GM23338 (cell line): Measurements from ENCODE around the gene ADTRP. TPM values are rescaled to one million over a fixed set of nuclear protein-coding genes. Genes with fewer than 3 reads are reported as not detected.

Experiments used
- ATAC-seq: fragments of 200-7000 bp; cut with Tn5 transposase; 3 replicates; pipeline ENCODE4 v1.9.1; 2020
- DNase-seq: peaks from one replicate; pipeline ENCODE4 v3.0.0-alpha.2; 2015; ENCODE audit warnings: low spot score
- H2AFZ ChIP-seq: fragments of 200-600 bp; sonication (generic); 2 replicates; pipeline ENCODE4 v1.8.0; 2016; ENCODE audit warnings: antibody characterized with exemption, mild to moderate bottlenecking, moderate library complexity
- H3F3A ChIP-seq: fragments of 200-600 bp; sonication (generic); replicated peaks from 2 replicates; pipeline ENCODE4 v1.8.0; 2017; ENCODE audit warnings: antibody characterized with exemption, mixed run types, low read depth
- H3K27ac ChIP-seq: fragments of 200-600 bp; sonication (generic); 2 replicates; pipeline ENCODE4 v1.6.1; 2016; ENCODE audit warnings: low read depth
- H3K27me3 ChIP-seq: fragments of 200-600 bp; sonication (generic); 2 replicates; pipeline ENCODE4 v1.8.0; 2016; ENCODE audit warnings: mild to moderate bottlenecking, mixed run types, moderate library complexity; ENCODE audit not compliant: insufficient read depth
- H3K36me3 ChIP-seq: fragments of 200-600 bp; sonication (generic); 2 replicates; pipeline ENCODE4 v1.8.0; 2016; ENCODE audit warnings: mild to moderate bottlenecking; ENCODE audit not compliant: insufficient read depth
- H3K4me1 ChIP-seq: fragments of 200-600 bp; sonication (generic); 2 replicates; pipeline ENCODE4 v1.8.0; 2016; ENCODE audit warnings: mild to moderate bottlenecking, moderate library complexity; ENCODE audit not compliant: insufficient read depth
- H3K4me2 ChIP-seq: fragments of 200-600 bp; sonication (generic); 2 replicates; pipeline ENCODE4 v1.7.1; 2017; ENCODE audit warnings: mixed run types
- H3K4me3 ChIP-seq: fragments of 200-600 bp; sonication (generic); 2 replicates; pipeline ENCODE4 v1.6.1; 2016; ENCODE audit warnings: mixed run types
- H3K79me2 ChIP-seq: fragments of 200-600 bp; sonication (generic); replicated peaks from 2 replicates; pipeline ENCODE4 v1.8.0; 2017; ENCODE audit warnings: mild to moderate bottlenecking; ENCODE audit not compliant: insufficient read depth
- H3K9me2 ChIP-seq: fragments of 200-600 bp; sonication (generic); 2 replicates; pipeline ENCODE4 v1.8.0; 2017; ENCODE audit not compliant: insufficient read depth
- H4K20me1 ChIP-seq: fragments of 200-600 bp; sonication (generic); replicated peaks from 2 replicates; pipeline ENCODE4 v1.8.0; 2017; ENCODE audit warnings: mild to moderate bottlenecking; ENCODE audit not compliant: insufficient read depth
- H3K27ac Mint-ChIP-seq: 2 replicates; pipeline ENCODE4 v1.8.0; 2020; ENCODE audit warnings: inconsistent platforms, mild to moderate bottlenecking, moderate library complexity, mixed read lengths
- H3K27me3 Mint-ChIP-seq: 3 replicates; pipeline ENCODE4 v1.8.0; 2022; ENCODE audit warnings: low read depth, mild to moderate bottlenecking, moderate library complexity, mixed read lengths, inconsistent platforms; ENCODE audit not compliant: insufficient read depth, poor library complexity
- H3K36me3 Mint-ChIP-seq: 3 replicates; pipeline ENCODE4 v1.8.0; 2021; ENCODE audit warnings: low read depth, mild to moderate bottlenecking, inconsistent platforms, moderate library complexity, mixed read lengths
- H3K4me1 Mint-ChIP-seq: 3 replicates; pipeline ENCODE4 v1.8.0; 2020; ENCODE audit warnings: mild to moderate bottlenecking, inconsistent platforms, mixed read lengths
- H3K4me3 Mint-ChIP-seq: 3 replicates; pipeline ENCODE4 v1.8.0; 2021; ENCODE audit warnings: moderate library complexity, mild to moderate bottlenecking, inconsistent platforms, mixed read lengths
- H3K9me3 Mint-ChIP-seq: 3 replicates; pipeline ENCODE4 v1.8.0; 2020; ENCODE audit warnings: moderate library complexity, mild to moderate bottlenecking, inconsistent platforms, mixed read lengths
- CREB1 ChIP-seq: fragments of 250-450 bp; sonication (Bioruptor Pico); IDR thresholded peaks from 2 replicates; pipeline ENCODE4 v1.5.0; 2020; ENCODE audit warnings: low read depth, mild to moderate bottlenecking, moderate library complexity
- NANOG ChIP-seq: IDR thresholded peaks from 2 replicates; pipeline ENCODE4 v1.6.1; 2016; ENCODE audit warnings: antibody characterized with exemption, borderline replicate concordance
- POLR2AphosphoS5 ChIP-seq: IDR thresholded peaks from 2 replicates; pipeline ENCODE4 v1.6.1; 2016; ENCODE audit warnings: antibody characterized with exemption, low read depth
- REST ChIP-seq: IDR thresholded peaks from one replicate; pipeline ENCODE4 v1.6.1; 2018; ENCODE audit warnings: antibody characterized with exemption; ENCODE audit not compliant: unreplicated experiment
- ZNF114 ChIP-seq: fragments of 250-450 bp; sonication (Bioruptor Pico); IDR thresholded peaks from 2 replicates; pipeline ENCODE4 v1.5.0; 2020; ENCODE audit warnings: mild to moderate bottlenecking, moderate library complexity
- ZNF462 ChIP-seq: fragments of 250-450 bp; sonication (Bioruptor Pico); IDR thresholded peaks from 2 replicates; pipeline ENCODE4 v1.5.0; 2020; ENCODE audit warnings: mild to moderate bottlenecking, moderate library complexity
- polyA plus RNA-seq: library from polyadenylated mRNA; unstranded; fragments of >200 nt; fragmentation: Nextera tagmentation; extraction: Ambion mirVana; gene quantifications from 2 replicates; pipeline ENCODE4 v1.2.1, GENCODE V29; 2016
- total RNA-seq: library from RNA; depleted of rRNA; stranded (reverse); fragments of >200 nt; shearing (Covaris generic); gene quantifications from 2 replicates; pipeline ENCODE4 v1.2.3, GENCODE V29; 2014

ADTRP gene
- total and polyA plus RNA-seq, 2 experiments from 2014 or later, result not detected

GRCh38 chr6:11710311-11710761 is 68.3 kb downstream of the ADTRP start:
- ATAC-seq, result no peak
- H3K4me2 ChIP-seq, result no peak overlapping the region
- no peaks in the 10 kb centered on the region for H3F3A ChIP-seq
- H3K27ac ChIP-seq, result no peak overlapping the region
- Mint-ChIP-seq H3K36me3 (no peaks in the 10 kb centered on the region), H3K27ac (no peak overlapping the region), H3K4me1 (peaks cover 6% of the 10 kb centered on the region; the same call in 2 of the 3 replicates), H3K4me3 (no peak overlapping the region), H3K27me3 (peaks cover 4% of the 10 kb centered on the region), H3K9me3 (no peaks in the 10 kb centered on the region)
- H3K9me2 ChIP-seq, result 0 out of 2 replicates have a peak, but pooled peaks cover under 1% of the 10 kb centered on the region
- no peak for DNase-seq
- TF ChIP-seq ZNF114 (CRISPR knock-in tag) (no peak), ZNF462 (CRISPR knock-in tag) (no peak), POLR2AphosphoS5 (no peak), CREB1 (no peak), REST (no peak), NANOG (no peak)
- no peaks in the 10 kb centered on the region for H3K79me2 ChIP-seq
- H3K4me1 ChIP-seq, result no peaks in the 10 kb centered on the region
- peak overlapping the region; percentile 78; the same call in 1 of the 2 replicates for H2AFZ ChIP-seq
- H4K20me1 ChIP-seq, result no peaks in the 10 kb centered on the region
- H3K36me3 ChIP-seq, result no peaks in the 10 kb centered on the region
- H3K4me3 ChIP-seq, result no peak overlapping the region
- H3K27me3 ChIP-seq, result no peaks in the 10 kb centered on the region
